ENCODE data around the gene UHRF1.
"Not testable (repeated sequence)": the region's sequence is repeated elsewhere in the genome, so short reads cannot be mapped to it uniquely, and the experiment has no call there.

- TF ChIP-seq CTCF, POLR2A (IDR thresholded peaks at IDR 0.05): not testable (repeated sequence)
Measured at GRCh38 chr19:4884993-4885392, 24.3 kb upstream of the UHRF1 start.

All from esophagus squamous epithelium (tissue), 4 donors.